GM18870 (cell line): ENCODE results near the gene HMX1.

Source experiments
- ATAC-seq: cut with Tn5 transposase; IDR thresholded peaks from one replicate; pipeline ENCODE4 v1.9.1; 2021; ENCODE audit warnings: moderate library complexity; ENCODE audit not compliant: unreplicated experiment

The HMX1 gene

GRCh38 chr4:8871417-8872401 lies at the start of gene HMX1:
HMX1 (minus strand) TSS chr4:8871839; CDS start chr4:8871614, 225 bp downstream.
- no peak for ATAC-seq

GRCh38 chr4:8920969-8921368 lies 49.3 kb upstream of the HMX1 start:
- ATAC-seq, result no peak

GRCh38 chr4:8920289-8920965 lies 48.8 kb upstream of the HMX1 start:
- ATAC-seq, result no peak

- ATAC-seq, result no peak
Measured at GRCh38 chr4:8919651-8920288, 48.1 kb upstream of the HMX1 start.

- ATAC-seq, result peak; percentile 88
Measured at GRCh38 chr4:8917868-8918783, 46.5 kb upstream of the HMX1 start.

- no peak for ATAC-seq
Measured at GRCh38 chr4:8917321-8917811, 45.7 kb upstream of the HMX1 start.

GRCh38 chr4:8916906-8917305 lies 45.3 kb upstream of the HMX1 start:
- no peak for ATAC-seq

- ATAC-seq, result no peak
Measured at GRCh38 chr4:8916351-8916885, 44.8 kb upstream of the HMX1 start.

- no peak for ATAC-seq
Measured at GRCh38 chr4:8915201-8916200, 43.9 kb upstream of the HMX1 start.

- ATAC-seq, result no peak
Measured at GRCh38 chr4:8914461-8915171, 43.0 kb upstream of the HMX1 start.

GRCh38 chr4:8913858-8914460 lies 42.3 kb upstream of the HMX1 start:
- ATAC-seq, result no peak

- no peak for ATAC-seq
Measured at GRCh38 chr4:8913121-8913857, 41.6 kb upstream of the HMX1 start.

- no peak for ATAC-seq
Measured at GRCh38 chr4:8912506-8912905, 40.9 kb upstream of the HMX1 start.

- no peak for ATAC-seq
Measured at GRCh38 chr4:8912089-8912455, 40.4 kb upstream of the HMX1 start.

GRCh38 chr4:8911316-8912088 lies 39.9 kb upstream of the HMX1 start:
- no peak for ATAC-seq

- no peak for ATAC-seq
Measured at GRCh38 chr4:8910822-8911315, 39.2 kb upstream of the HMX1 start.
